Endodermal cell (in vitro differentiated cells): Measurements from ENCODE around the gene NRXN2. TPM values are rescaled to one million over a fixed set of nuclear protein-coding genes. Genes with fewer than 3 reads are reported as not detected.

ENCODE experiments used
- DNase-seq: peaks from one replicate; pipeline ENCODE4 v3.0.0-alpha.2; 2017
- H3K27ac ChIP-seq: 2 replicates; pipeline ENCODE4 v1.5.1; 2013; ENCODE audit warnings: mild to moderate bottlenecking, low read depth, low read length, moderate library complexity
- H3K27me3 ChIP-seq: 2 replicates; pipeline ENCODE4 v1.6.1; 2013; ENCODE audit warnings: mild to moderate bottlenecking, low read length, moderate library complexity; ENCODE audit not compliant: insufficient read depth, control insufficient read depth, poor library complexity, severe bottlenecking
- H3K36me3 ChIP-seq: 2 replicates; pipeline ENCODE4 v1.7.0; 2013; ENCODE audit warnings: mild to moderate bottlenecking, low read length, moderate library complexity; ENCODE audit not compliant: control insufficient read depth, insufficient read depth
- H3K4me1 ChIP-seq: one replicate; pipeline ENCODE4 v1.7.0; 2013; ENCODE audit warnings: low read length; ENCODE audit not compliant: control insufficient read depth, insufficient read depth
- H3K4me3 ChIP-seq: 2 replicates; pipeline ENCODE4 v1.5.1; 2013; ENCODE audit warnings: mild to moderate bottlenecking, low read length, moderate library complexity
- H3K9ac ChIP-seq: 2 replicates; pipeline ENCODE4 v1.6.1; 2013; ENCODE audit warnings: mild to moderate bottlenecking, low read length, moderate library complexity; ENCODE audit not compliant: poor library complexity, severe bottlenecking; ENCODE audit errors: extremely low read depth
- H3K9me3 ChIP-seq: 2 replicates; pipeline ENCODE4 v1.6.1; 2013; ENCODE audit warnings: mild to moderate bottlenecking, low read length, moderate library complexity; ENCODE audit not compliant: control insufficient read depth
- H3K27ac Mint-ChIP-seq: 2 replicates; pipeline ENCODE4 v1.8.0; 2020; ENCODE audit warnings: mixed read lengths
- H3K27me3 Mint-ChIP-seq: 2 replicates; pipeline ENCODE4 v1.8.0; 2021; ENCODE audit warnings: mild to moderate bottlenecking, mixed read lengths; ENCODE audit not compliant: insufficient read depth
- H3K36me3 Mint-ChIP-seq: 2 replicates; pipeline ENCODE4 v1.8.0; 2020; ENCODE audit warnings: low read depth, mixed read lengths
- H3K4me1 Mint-ChIP-seq: 2 replicates; pipeline ENCODE4 v1.8.0; 2020; ENCODE audit warnings: mixed read lengths
- H3K4me3 Mint-ChIP-seq: 2 replicates; pipeline ENCODE4 v1.8.0; 2020; ENCODE audit warnings: mild to moderate bottlenecking, moderate library complexity, mixed read lengths
- H3K9me3 Mint-ChIP-seq: 2 replicates; pipeline ENCODE4 v1.8.0; 2020; ENCODE audit warnings: mild to moderate bottlenecking, mixed read lengths
- WGBS, 2 experiments: methylation state at CpG; one replicate each; pipeline versions ENCODE4 v1.1.5 to v1.1.7; 2013; ENCODE audit warnings: missing lambda C conversion rate in 2 of 2, mixed read lengths in 1 of 2; ENCODE audit not compliant: insufficient coverage in 1 of 2, insufficient read length in 1 of 2; 5-methylcytosine and 5-hydroxymethylcytosine counted together
- total RNA-seq, 2 donors: library from RNA; stranded (reverse); fragmentation: NEBNext Ultra II Directional in 1 of 2; extraction: Animal tissue kit (Norgen Biotek cat#: 25700) in 1 of 2; gene quantifications; 2 replicates in 1 of 2; 3 replicates in 1 of 2; pipeline ENCODE4 v1.2.1, GENCODE V29; 2021
- TF ChIP-seq, protein P1 (sequence below): fragments of 200-600 bp; sonication (generic); conservative IDR thresholded peaks from 2 replicates; pipeline ENCODE4 v1.5.0; 2021; ENCODE audit warnings: antibody characterized with exemption, mild to moderate bottlenecking

Gene NRXN2
- total RNA-seq, 2 donors from 2014 or later: 1.00 to 1.5 TPM

DNA sequence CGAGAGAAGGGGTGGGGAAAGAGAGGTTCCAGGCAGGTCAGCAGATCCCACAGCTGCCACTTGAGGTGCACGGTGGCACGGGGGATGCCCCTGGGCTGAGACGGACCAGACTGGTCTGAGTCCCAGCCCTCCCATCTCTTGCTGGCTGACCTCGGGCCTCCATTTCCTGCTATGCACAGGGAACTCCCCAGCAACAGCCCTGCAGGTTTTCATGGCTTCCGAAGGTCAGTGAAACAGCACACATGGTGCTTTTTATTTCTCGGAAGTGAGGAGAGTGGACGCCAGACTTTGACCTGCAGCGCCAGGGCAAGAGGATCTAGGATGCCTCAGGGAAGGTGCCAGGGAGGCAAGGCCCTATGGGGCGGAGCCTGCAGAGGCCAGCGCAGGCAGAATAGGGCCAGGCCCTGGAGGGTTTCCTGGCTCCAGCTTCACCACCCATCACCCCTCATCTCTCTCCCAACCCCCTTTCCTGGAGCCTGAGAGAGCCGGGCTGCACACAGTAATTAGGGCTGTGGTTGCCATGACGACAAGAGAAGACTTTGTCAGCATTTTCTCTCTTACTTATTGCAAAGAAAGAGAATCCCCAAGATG, 102.5 kb downstream of the NRXN2 start:
- 76 to 79% methylated on average over 6 to 13 of the region's 13 CpGs for WGBS, 2 experiments
- Histone ChIP-seq H3K27me3 (no peaks in the 10 kb centered on the region), H3K9me3 (no peaks in the 10 kb centered on the region), H3K4me3 (no peak overlapping the region), H3K27ac (peak overlapping the region; percentile 82), H3K4me1 (no peaks in the 10 kb centered on the region), H3K9ac (no peak overlapping the region), H3K36me3 (no peaks in the 10 kb centered on the region)
- TF ChIP-seq, protein P1, sequence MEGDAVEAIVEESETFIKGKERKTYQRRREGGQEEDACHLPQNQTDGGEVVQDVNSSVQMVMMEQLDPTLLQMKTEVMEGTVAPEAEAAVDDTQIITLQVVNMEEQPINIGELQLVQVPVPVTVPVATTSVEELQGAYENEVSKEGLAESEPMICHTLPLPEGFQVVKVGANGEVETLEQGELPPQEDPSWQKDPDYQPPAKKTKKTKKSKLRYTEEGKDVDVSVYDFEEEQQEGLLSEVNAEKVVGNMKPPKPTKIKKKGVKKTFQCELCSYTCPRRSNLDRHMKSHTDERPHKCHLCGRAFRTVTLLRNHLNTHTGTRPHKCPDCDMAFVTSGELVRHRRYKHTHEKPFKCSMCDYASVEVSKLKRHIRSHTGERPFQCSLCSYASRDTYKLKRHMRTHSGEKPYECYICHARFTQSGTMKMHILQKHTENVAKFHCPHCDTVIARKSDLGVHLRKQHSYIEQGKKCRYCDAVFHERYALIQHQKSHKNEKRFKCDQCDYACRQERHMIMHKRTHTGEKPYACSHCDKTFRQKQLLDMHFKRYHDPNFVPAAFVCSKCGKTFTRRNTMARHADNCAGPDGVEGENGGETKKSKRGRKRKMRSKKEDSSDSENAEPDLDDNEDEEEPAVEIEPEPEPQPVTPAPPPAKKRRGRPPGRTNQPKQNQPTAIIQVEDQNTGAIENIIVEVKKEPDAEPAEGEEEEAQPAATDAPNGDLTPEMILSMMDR: no peak
- Mint-ChIP-seq H3K4me1 (peaks cover 3% of the 10 kb centered on the region), H3K4me3 (no peak overlapping the region), H3K9me3 (no peaks in the 10 kb centered on the region), H3K36me3 (no peaks in the 10 kb centered on the region), H3K27ac (no peak overlapping the region), H3K27me3 (no peaks in the 10 kb centered on the region)
- DNase-seq: no peak

DNA sequence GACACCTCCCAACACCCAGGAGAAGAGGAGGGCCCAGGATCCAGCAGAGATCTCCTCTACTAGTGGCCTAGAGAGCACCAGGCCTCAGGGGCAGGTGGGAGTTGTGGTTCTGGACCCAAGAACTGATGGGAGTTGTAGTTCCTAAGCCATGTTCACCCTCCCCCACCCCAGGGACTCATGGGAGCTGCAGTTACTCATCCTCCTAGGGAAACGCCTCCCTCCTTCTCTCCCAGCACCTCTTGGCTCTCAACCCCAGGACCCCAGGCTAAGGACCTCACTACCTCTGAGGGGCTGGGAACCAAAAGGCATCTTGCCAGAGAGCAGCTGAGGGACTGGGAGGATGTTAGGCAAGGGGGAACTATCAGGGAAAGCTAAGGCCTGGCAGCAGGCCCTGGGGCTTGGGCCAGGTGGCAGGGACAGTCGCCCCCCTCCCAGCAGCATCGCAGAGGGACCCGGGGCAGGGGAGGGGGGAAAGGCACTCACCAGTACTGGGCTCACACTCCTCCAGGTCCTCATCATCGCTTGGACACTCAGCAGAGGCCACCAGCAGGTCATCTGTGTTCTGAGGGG, 103.1 kb downstream of the NRXN2 start:
- H3K4me3 Mint-ChIP-seq: no peak overlapping the region
- no peak overlapping the region for H3K9ac ChIP-seq
- H3K27ac ChIP-seq: peak overlapping the region; percentile 82
- no peaks in the 10 kb centered on the region for H3K9me3 ChIP-seq
- H3K9me3 Mint-ChIP-seq: no peaks in the 10 kb centered on the region
- H3K36me3 ChIP-seq: no peaks in the 10 kb centered on the region
- H3K4me3 ChIP-seq: no peak overlapping the region
- H3K27me3 Mint-ChIP-seq: no peaks in the 10 kb centered on the region
- peak; percentile 83 for DNase-seq
- TF ChIP-seq, protein P1: no peak
- H3K27ac Mint-ChIP-seq: peak overlapping the region; percentile 61
- peaks cover 3% of the 10 kb centered on the region for H3K4me1 Mint-ChIP-seq
- no peaks in the 10 kb centered on the region for H3K27me3 ChIP-seq
- no peaks in the 10 kb centered on the region for H3K4me1 ChIP-seq
- no peaks in the 10 kb centered on the region for H3K36me3 Mint-ChIP-seq
- WGBS, 2 experiments: 83 to 100% methylated on average over 1 to 5 of the region's 5 CpGs

DNA sequence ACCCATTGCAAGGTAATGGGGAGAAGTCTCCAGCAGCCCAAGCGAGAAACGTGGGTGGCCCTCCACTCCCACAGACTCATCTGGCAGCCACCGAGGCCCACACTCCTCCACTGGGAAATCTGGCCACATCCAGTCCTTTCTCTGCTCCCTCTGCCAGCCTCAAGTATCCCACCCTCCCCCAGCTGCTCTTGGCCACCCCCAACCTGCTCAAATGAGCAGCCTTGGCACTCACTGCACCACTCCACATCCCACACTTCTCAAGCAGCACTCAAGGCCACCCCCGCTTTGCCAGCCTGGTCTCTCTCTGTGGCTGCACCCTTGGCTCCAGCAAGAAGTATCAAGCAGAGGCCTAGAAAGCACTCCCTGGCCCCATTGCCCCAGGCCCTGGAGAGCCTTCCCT, 103.8 kb downstream of the NRXN2 start:
- H3K4me1 ChIP-seq: no peaks in the 10 kb centered on the region
- H3K27ac ChIP-seq: no peak overlapping the region
- Mint-ChIP-seq H3K27me3 (no peaks in the 10 kb centered on the region), H3K4me3 (no peak overlapping the region), H3K36me3 (no peaks in the 10 kb centered on the region), H3K4me1 (peaks cover 6% of the 10 kb centered on the region), H3K27ac (peak overlapping the region; percentile 61), H3K9me3 (no peaks in the 10 kb centered on the region)
- H3K9ac ChIP-seq: no peak overlapping the region
- no peaks in the 10 kb centered on the region for H3K36me3 ChIP-seq
- no peak for DNase-seq
- H3K27me3 ChIP-seq: no peaks in the 10 kb centered on the region
- H3K9me3 ChIP-seq: no peaks in the 10 kb centered on the region
- H3K4me3 ChIP-seq: no peak overlapping the region
- 87 to 90% methylated on average over 2 to 4 of the region's 4 CpGs for WGBS, 2 experiments
- TF ChIP-seq, protein P1: no peak
